Smooth muscle cell (in vitro differentiated cells): ENCODE data around the gene ACTN3. TPM values are rescaled to one million over a fixed set of nuclear protein-coding genes. Genes with fewer than 3 reads are reported as not detected.
"Not testable (repeated sequence)": the region's sequence is repeated elsewhere in the genome, so short reads cannot be mapped to it uniquely, and the experiment has no call there.

ENCODE experiments used
- DNase-seq: peaks from one replicate; lab custom pipeline; 2025; ENCODE audit not compliant: unreplicated experiment; lab: John Stamatoyannopoulos, UW
- H2AFZ ChIP-seq: fragments of 200-600 bp; sonication (generic); 2 replicates; pipeline ENCODE4 v1.6.0; 2016; ENCODE audit warnings: antibody characterized with exemption, low read depth, mild to moderate bottlenecking
- H3F3A ChIP-seq: fragments of 200-600 bp; sonication (generic); 2 replicates; pipeline ENCODE4 v1.6.0; 2017; ENCODE audit warnings: antibody characterized with exemption, low read depth
- H3K27ac ChIP-seq: fragments of 200-600 bp; sonication (generic); 2 replicates; pipeline ENCODE4 v1.5.1; 2016; ENCODE audit warnings: low read depth, mild to moderate bottlenecking
- H3K27me3 ChIP-seq: fragments of 200-600 bp; sonication (generic); 2 replicates; pipeline ENCODE4 v1.6.1; 2016; ENCODE audit warnings: low read depth, mild to moderate bottlenecking
- H3K36me3 ChIP-seq: fragments of 200-600 bp; sonication (generic); 2 replicates; pipeline ENCODE4 v1.5.1; 2016; ENCODE audit warnings: low read depth
- H3K4me1 ChIP-seq: fragments of 200-600 bp; sonication (generic); 2 replicates; pipeline ENCODE4 v1.5.1; 2016; ENCODE audit warnings: low read depth
- H3K4me2 ChIP-seq: fragments of 200-600 bp; sonication (generic); 2 replicates; pipeline ENCODE4 v1.6.0; 2016; ENCODE audit warnings: mild to moderate bottlenecking
- H3K4me3 ChIP-seq: fragments of 200-600 bp; sonication (generic); 2 replicates; pipeline ENCODE4 v1.5.1; 2016; ENCODE audit warnings: mild to moderate bottlenecking
- H3K79me2 ChIP-seq: fragments of 200-600 bp; sonication (generic); 2 replicates; pipeline ENCODE4 v1.6.0; 2016; ENCODE audit warnings: low read depth, mild to moderate bottlenecking
- H3K9ac ChIP-seq: fragments of 200-600 bp; sonication (generic); 2 replicates; pipeline ENCODE4 v1.6.0; 2016; ENCODE audit warnings: low read depth
- H3K9me3 ChIP-seq: fragments of 200-600 bp; sonication (generic); replicated peaks from 2 replicates; pipeline ENCODE4 v1.5.1; 2016; ENCODE audit warnings: low read depth
- H4K20me1 ChIP-seq: fragments of 200-600 bp; sonication (generic); 2 replicates; pipeline ENCODE4 v1.6.0; 2016; ENCODE audit warnings: low read depth
- WGBS: methylation state at CpG from one replicate; pipeline ENCODE4 v1.1.7; 2016; ENCODE audit warnings: low lambda C conversion rate; 5-methylcytosine and 5-hydroxymethylcytosine counted together
- polyA plus RNA-seq: library from polyadenylated mRNA; unstranded; fragments of >200 nt; fragmentation: Nextera tagmentation; extraction: Ambion mirVana; gene quantifications from 2 replicates; pipeline ENCODE4 v1.2.1, GENCODE V29; 2016
- total RNA-seq: library from RNA; depleted of rRNA; stranded (reverse); fragments of >200 nt; gene quantifications from 2 replicates; pipeline ENCODE4 v1.2.3, GENCODE V29; 2014
- TF ChIP-seq, protein P1 (sequence below): fragments of 200-600 bp; sonication (generic); IDR thresholded peaks from 2 replicates; pipeline ENCODE4 v1.5.1; 2017; ENCODE audit warnings: borderline replicate concordance, mild to moderate bottlenecking, antibody characterized with exemption; ENCODE audit not compliant: insufficient read depth, poor library complexity, severe bottlenecking

Gene ACTN3
- total and polyA plus RNA-seq, 2 experiments from 2014 or later = 1.4 TPM; not detected in 1

- Histone ChIP-seq H3K4me1 (no peaks in the 10 kb centered on the region), H3F3A (no peaks in the 10 kb centered on the region), H3K4me2 (no peak overlapping the region), H3K4me3 (no peak overlapping the region), H4K20me1 (no peaks in the 10 kb centered on the region), H2AFZ (no peak overlapping the region), H3K9me3 (no peaks in the 10 kb centered on the region), H3K36me3 (no peaks in the 10 kb centered on the region), H3K27me3 (no peaks in the 10 kb centered on the region), H3K9ac (no peak overlapping the region), H3K79me2 (no peaks in the 10 kb centered on the region), H3K27ac (no peak overlapping the region)
- DNase-seq = no peak
- TF ChIP-seq, protein P1, sequence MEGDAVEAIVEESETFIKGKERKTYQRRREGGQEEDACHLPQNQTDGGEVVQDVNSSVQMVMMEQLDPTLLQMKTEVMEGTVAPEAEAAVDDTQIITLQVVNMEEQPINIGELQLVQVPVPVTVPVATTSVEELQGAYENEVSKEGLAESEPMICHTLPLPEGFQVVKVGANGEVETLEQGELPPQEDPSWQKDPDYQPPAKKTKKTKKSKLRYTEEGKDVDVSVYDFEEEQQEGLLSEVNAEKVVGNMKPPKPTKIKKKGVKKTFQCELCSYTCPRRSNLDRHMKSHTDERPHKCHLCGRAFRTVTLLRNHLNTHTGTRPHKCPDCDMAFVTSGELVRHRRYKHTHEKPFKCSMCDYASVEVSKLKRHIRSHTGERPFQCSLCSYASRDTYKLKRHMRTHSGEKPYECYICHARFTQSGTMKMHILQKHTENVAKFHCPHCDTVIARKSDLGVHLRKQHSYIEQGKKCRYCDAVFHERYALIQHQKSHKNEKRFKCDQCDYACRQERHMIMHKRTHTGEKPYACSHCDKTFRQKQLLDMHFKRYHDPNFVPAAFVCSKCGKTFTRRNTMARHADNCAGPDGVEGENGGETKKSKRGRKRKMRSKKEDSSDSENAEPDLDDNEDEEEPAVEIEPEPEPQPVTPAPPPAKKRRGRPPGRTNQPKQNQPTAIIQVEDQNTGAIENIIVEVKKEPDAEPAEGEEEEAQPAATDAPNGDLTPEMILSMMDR = no peak
- WGBS = 91% methylated on average over 16 of the region's 16 CpGs
Measured at GRCh38 chr11:66539170-66539869, 7.4 kb upstream of the ACTN3 start.

DNA sequence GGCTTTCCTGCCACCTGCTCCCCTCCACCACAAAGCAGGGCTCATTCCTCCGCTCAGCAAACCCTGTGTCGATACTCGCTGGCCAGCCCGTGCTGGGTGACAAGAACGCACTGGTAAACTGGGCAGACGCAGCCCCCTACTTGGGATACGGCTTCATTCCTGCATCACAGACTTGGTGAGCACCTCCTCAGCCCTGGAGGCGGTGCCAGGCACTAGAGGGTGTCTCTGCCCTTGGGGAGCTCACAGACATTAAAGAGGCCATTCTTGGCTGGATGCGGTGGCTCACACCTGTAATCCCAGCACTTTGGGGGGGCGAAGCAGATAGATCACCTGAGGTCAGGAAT is 6.9 kb upstream of the ACTN3 start:
- no peak overlapping the region for H3K4me2 ChIP-seq
- H3K9me3 ChIP-seq = no peaks in the 10 kb centered on the region
- TF ChIP-seq, protein P1 = no peak
- H3K27me3 ChIP-seq = no peaks in the 10 kb centered on the region
- H3K27ac ChIP-seq = no peak overlapping the region
- WGBS = 97% methylated on average over 10 of the region's 10 CpGs
- no peak overlapping the region for H2AFZ ChIP-seq
- no peaks in the 10 kb centered on the region for H4K20me1 ChIP-seq
- H3K4me1 ChIP-seq = peaks cover 1% of the 10 kb centered on the region
- H3K79me2 ChIP-seq = peaks cover 2% of the 10 kb centered on the region
- DNase-seq = no peak
- H3F3A ChIP-seq = no peaks in the 10 kb centered on the region
- H3K36me3 ChIP-seq = no peaks in the 10 kb centered on the region
- H3K4me3 ChIP-seq = no peak overlapping the region
- no peak overlapping the region for H3K9ac ChIP-seq

GRCh38 chr11:66540598-66540997 is 6.1 kb upstream of the ACTN3 start:
- not testable (repeated sequence) for H2AFZ ChIP-seq, H3F3A ChIP-seq, H3K4me3 ChIP-seq, H3K9me3 ChIP-seq, H3K4me1 ChIP-seq, H3K27me3 ChIP-seq, H3K79me2 ChIP-seq, H3K27ac ChIP-seq, H4K20me1 ChIP-seq, H3K9ac ChIP-seq, H3K36me3 ChIP-seq, H3K4me2 ChIP-seq, DNase-seq
- 92% methylated on average over 8 of the region's 8 CpGs for WGBS

DNA sequence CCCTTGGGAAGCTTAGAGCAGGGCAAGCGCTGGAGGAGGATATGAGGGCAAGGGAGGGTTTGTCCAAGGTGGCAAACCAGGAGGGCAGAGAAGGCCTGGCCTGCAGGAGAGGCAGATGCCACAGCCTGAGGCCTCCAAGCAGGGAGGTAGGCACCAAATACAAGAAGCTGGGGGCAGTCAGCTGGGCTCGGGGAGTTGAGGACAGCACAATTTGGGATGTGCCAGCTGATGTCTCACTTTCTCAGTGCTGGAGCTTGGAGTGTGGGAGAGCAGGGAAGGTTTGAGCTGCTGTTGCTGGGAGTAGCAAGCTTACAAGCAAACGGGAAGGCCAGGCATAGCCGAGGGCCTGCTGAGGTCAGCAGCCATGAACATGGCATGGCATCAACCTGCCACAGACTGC is 4.8 kb upstream of the ACTN3 start:
- H3K4me3 ChIP-seq = no peak overlapping the region
- H3F3A ChIP-seq = peaks cover 7% of the 10 kb centered on the region
- no peaks in the 10 kb centered on the region for H4K20me1 ChIP-seq
- H3K27ac ChIP-seq = no peak overlapping the region
- no peaks in the 10 kb centered on the region for H3K36me3 ChIP-seq
- WGBS = 95% methylated on average over 4 of the region's 4 CpGs
- TF ChIP-seq, protein P1 = no peak
- H3K79me2 ChIP-seq = peaks cover 6% of the 10 kb centered on the region
- no peaks in the 10 kb centered on the region for H3K27me3 ChIP-seq
- peaks cover 11% of the 10 kb centered on the region for H3K4me1 ChIP-seq
- H3K9ac ChIP-seq = no peak overlapping the region
- DNase-seq = no peak
- H3K9me3 ChIP-seq = no peaks in the 10 kb centered on the region
- no peak overlapping the region for H2AFZ ChIP-seq
- H3K4me2 ChIP-seq = no peak overlapping the region
